Measurements from ENCODE around the gene RIPOR2. TPM values are rescaled to one million over a fixed set of nuclear protein-coding genes. Genes with fewer than 3 reads are reported as not detected.

The RIPOR2 gene
- total and polyA plus RNA-seq, 2 donors (not counting 3 experiments of a cell fraction or from before 2014, with no cell fraction given): 0.10 TPM; not detected in 1

DNA sequence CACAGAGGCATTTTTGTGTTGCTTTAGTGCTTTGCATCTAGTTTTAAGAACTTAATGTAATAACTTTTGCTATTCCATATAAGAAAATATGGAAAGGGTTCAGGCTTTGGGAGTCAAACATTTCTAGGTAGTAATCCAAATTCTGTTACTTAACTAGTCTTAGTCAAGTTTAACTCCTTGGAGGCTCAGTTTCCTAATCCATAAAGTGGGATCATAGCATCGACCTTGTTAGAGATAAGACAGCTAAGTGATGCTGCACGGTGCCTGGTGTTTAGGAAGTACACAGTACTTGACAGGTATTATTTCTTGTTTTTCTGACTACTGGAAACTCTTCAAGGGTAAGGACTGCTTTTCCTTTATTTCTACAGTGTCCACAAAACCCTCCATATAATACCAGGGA lies 112.6 kb downstream of the RIPOR2 start:
- Histone ChIP-seq H3K27ac (ENCODE audit: insufficient read depth, low read depth, low read length) (no peak overlapping the region), H3K36me3 (ENCODE audit: control insufficient read depth in 2 of 2, extremely low read depth in 1 of 2, insufficient read depth in 2 of 2, low read length in 2 of 2) (no peaks in the 10 kb centered on the region), H3K4me3 (replicated peaks in 1 of 3; ENCODE audit: insufficient read depth in 1 of 3, low read depth in 1 of 3, low read length in 3 of 3) (no peak overlapping the region), H3K4me2 (ENCODE audit: insufficient read depth, low read length) (no peak overlapping the region), H3K27me3 (ENCODE audit: control insufficient read depth in 2 of 2, insufficient read depth in 2 of 2, low read length in 2 of 2) (no peaks in the 10 kb centered on the region), H3K4me1 (ENCODE audit: control insufficient read depth, extremely low read depth, insufficient read depth, low read length) (no peaks in the 10 kb centered on the region), H2AFZ (ENCODE audit: low read depth, low read length) (no peak overlapping the region), H3K9me1 (replicated peaks; ENCODE audit: control insufficient read depth, extremely low read depth, insufficient read depth, low read length) (no peaks in the 10 kb centered on the region), H3K9me3 (replicated peaks; ENCODE audit: control insufficient read depth, insufficient read depth, low read length) (no peaks in the 10 kb centered on the region), H3K79me2 (ENCODE audit: control insufficient read depth, insufficient read depth, low read length) (no peaks in the 10 kb centered on the region), H3K9ac (replicated peaks; ENCODE audit: extremely low read depth, insufficient read depth, low read length) (no peak overlapping the region), H4K20me1 (replicated peaks; ENCODE audit: control insufficient read depth, extremely low read depth, insufficient read depth, low read length) (no peaks in the 10 kb centered on the region)
- BruUV-seq (replicated peaks): no TSS peak
- intact Hi-C loops (cut with micrococcal nuclease): no loop called here
- dilution Hi-C loops (cut with MboI; ENCODE audit: extremely low pct_ligation_motif_present, low sequenced_read_pairs): no loop called here
- FAIRE-seq (no peak), DNase-seq (ENCODE audit: low read depth, low spot score) (no peak)
- TF ChIP-seq, protein P1, sequence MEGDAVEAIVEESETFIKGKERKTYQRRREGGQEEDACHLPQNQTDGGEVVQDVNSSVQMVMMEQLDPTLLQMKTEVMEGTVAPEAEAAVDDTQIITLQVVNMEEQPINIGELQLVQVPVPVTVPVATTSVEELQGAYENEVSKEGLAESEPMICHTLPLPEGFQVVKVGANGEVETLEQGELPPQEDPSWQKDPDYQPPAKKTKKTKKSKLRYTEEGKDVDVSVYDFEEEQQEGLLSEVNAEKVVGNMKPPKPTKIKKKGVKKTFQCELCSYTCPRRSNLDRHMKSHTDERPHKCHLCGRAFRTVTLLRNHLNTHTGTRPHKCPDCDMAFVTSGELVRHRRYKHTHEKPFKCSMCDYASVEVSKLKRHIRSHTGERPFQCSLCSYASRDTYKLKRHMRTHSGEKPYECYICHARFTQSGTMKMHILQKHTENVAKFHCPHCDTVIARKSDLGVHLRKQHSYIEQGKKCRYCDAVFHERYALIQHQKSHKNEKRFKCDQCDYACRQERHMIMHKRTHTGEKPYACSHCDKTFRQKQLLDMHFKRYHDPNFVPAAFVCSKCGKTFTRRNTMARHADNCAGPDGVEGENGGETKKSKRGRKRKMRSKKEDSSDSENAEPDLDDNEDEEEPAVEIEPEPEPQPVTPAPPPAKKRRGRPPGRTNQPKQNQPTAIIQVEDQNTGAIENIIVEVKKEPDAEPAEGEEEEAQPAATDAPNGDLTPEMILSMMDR (IDR thresholded peaks at IDR 0.05; ENCODE audit: extremely low read depth in 1 of 2, insufficient read depth in 1 of 2, low read depth in 1 of 2, low read length in 2 of 2): no peak
- TF ChIP-seq POLR2AphosphoS5 (IDR thresholded peaks at IDR 0.05; ENCODE audit: insufficient read depth, low read depth, low read length) (no peak), POLR2A (IDR thresholded peaks at IDR 0.05; ENCODE audit: low read depth, low read length) (no peak), FOS (IDR thresholded peaks at IDR 0.05; ENCODE audit: borderline replicate concordance, insufficient read depth, low read length) (no peak), EZH2 (IDR thresholded peaks at IDR 0.05; ENCODE audit: borderline replicate concordance, low read depth, low read length, severe bottlenecking) (no peak), JUN (IDR thresholded peaks at IDR 0.05; ENCODE audit: borderline replicate concordance, insufficient read depth, insufficient read length, low read depth) (no peak), GATA2 (IDR thresholded peaks at IDR 0.05; ENCODE audit: insufficient read depth, insufficient read length, low read depth, low read length) (no peak), MYC (IDR thresholded peaks at IDR 0.05; ENCODE audit: low read depth, low read length) (no peak)
- TF ChIP-seq, protein P2, sequence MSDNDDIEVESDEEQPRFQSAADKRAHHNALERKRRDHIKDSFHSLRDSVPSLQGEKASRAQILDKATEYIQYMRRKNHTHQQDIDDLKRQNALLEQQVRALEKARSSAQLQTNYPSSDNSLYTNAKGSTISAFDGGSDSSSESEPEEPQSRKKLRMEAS (IDR thresholded peaks at IDR 0.05; ENCODE audit: insufficient read depth, insufficient read length): no peak
- CTCF ChIA-PET: no interaction called here
- POLR2A ChIA-PET: no interaction called here

All from endothelial cell of umbilical vein (primary cell).